Ovary (tissue), 9 donors: ENCODE measurements around the gene SV2B. TPM values are rescaled to one million over a fixed set of nuclear protein-coding genes. Genes with fewer than 3 reads are reported as not detected.

Experiments
- DNase-seq, 5 donors: peaks; one replicate each; pipeline ENCODE4 v3.0.0-alpha.2; 2019 to 2020
- H3K27ac ChIP-seq, 2 donors: fragments of 200-600 bp; one replicate each; pipeline versions ENCODE4 v1.5.1 to v1.8.0; 2019 to 2022
- H3K27me3 ChIP-seq: fragments of 200-600 bp; one replicate; pipeline ENCODE4 v1.8.0; 2022
- H3K36me3 ChIP-seq: fragments of 200-600 bp; sonication (generic); one replicate; pipeline ENCODE4 v1.5.1; 2019
- H3K4me1 ChIP-seq: one replicate; pipeline ENCODE4 v1.8.1; 2013; ENCODE audit warnings: mild to moderate bottlenecking, moderate library complexity; ENCODE audit not compliant: insufficient read depth
- H3K4me3 ChIP-seq: fragments of 200-600 bp; sonication (generic); one replicate; pipeline ENCODE4 v1.5.1; 2017
- H3K9me3 ChIP-seq, 2 donors: fragments of 200-600 bp in 1 of 2; sonication (generic) in 1 of 2; one replicate each; pipeline versions ENCODE4 v1.5.1 to v1.8.1; 2013 to 2019; ENCODE audit warnings: mild to moderate bottlenecking in 1 of 2, moderate library complexity in 1 of 2
- CTCF ChIP-seq, 3 donors: fragments of 450-650 bp in 2 of 3; fragments of 200-600 bp in 1 of 3; IDR thresholded peaks; one replicate each; pipeline versions ENCODE4 v1.5.1 to v1.8.0; 2016 to 2022; ENCODE audit warnings: antibody characterized with exemption in 3 of 3, mild to moderate bottlenecking in 1 of 3
- EP300 ChIP-seq: sonication (generic); formaldehyde crosslinking; IDR thresholded peaks from one replicate; pipeline ENCODE4 v1.6.1; 2017; ENCODE audit warnings: antibody characterized with exemption
- POLR2A ChIP-seq: fragments of 450-650 bp; IDR thresholded peaks from one replicate; pipeline ENCODE4 v1.6.1; 2017; ENCODE audit warnings: antibody characterized with exemption, mild to moderate bottlenecking, moderate library complexity
- WGBS, 3 donors: extraction: QIAGEN DNeasy Blood & Tissue Kit in 1 of 3; methylation state at CpG; one replicate each; pipeline versions ENCODE4 v1.1.5 to v1.1.7; 2013 to 2017; 5-methylcytosine and 5-hydroxymethylcytosine counted together
- intact Hi-C, 4 donors: fragments of 100-400 bp; cut with DNase I; formaldehyde crosslinking; loops; one replicate each; pipeline versions ENCODE4 v1.11.0 to v1.15.1; 2022 to 2023
- polyA plus RNA-seq, 2 donors: library from polyadenylated mRNA; stranded (reverse); fragments of 200-250 nt in 1 of 2; fragments of 350-450 nt in 1 of 2; fragmentation: Illumina TruSeq in 1 of 2; extraction: RNeasy Lipid Tissue Mini Kit (QIAGEN cat#74804) in 1 of 2; gene quantifications; one replicate each; pipeline ENCODE4 v1.2.3, GENCODE V29; 2013 to 2014
- total RNA-seq, 7 donors: library from RNA; depleted of rRNA in 2 of 7; stranded (reverse); fragments of >200 nt in 2 of 7; fragmentation: NEBNext Ultra II Directional in 3 of 7; extraction: Animal tissue kit (Norgen Biotek cat#: 25700) in 3 of 7; gene quantifications; one replicate each; pipeline versions ENCODE4 v1.1.0 to v1.2.4, GENCODE V29; 2016 to 2023
- donor health status: DM: no; HTN: no; CAD: no; lungs with moderate emphysema.
- donor health status: DM: no; HTN: no; CAD: no.
- donor health status: Bipolar disorder and iron deficiency.
- donor health status: DM: yes; HTN: yes; CAD: no.
- donor health status: DM: no; HTN: no; CAD: no.
- donor health status: DM: yes; HTN: yes; CAD: no.

The SV2B gene
- total and polyA plus RNA-seq, 9 donors: 0.10 to 1.3 (median 0.22) TPM; not detected in 1

GRCh38 chr15:91291673-91292072, 191.6 kb downstream of the SV2B start:
- H3K4me1 ChIP-seq: no peaks in the 10 kb centered on the region
- TF ChIP-seq EP300 (no peak), CTCF (IDR thresholded peaks at IDR 0.05) (no peak), POLR2A (no peak)
- no peak overlapping the region for H3K4me3 ChIP-seq
- no peaks in the 10 kb centered on the region for H3K9me3 ChIP-seq
- WGBS, 3 donors: 25 to 37% (median 30%) methylated on average over 3 of the region's 3 CpGs
- H3K27me3 ChIP-seq: no peaks in the 10 kb centered on the region
- DNase-seq: no peak
- intact Hi-C loops: no loop called here
- no peak overlapping the region for H3K27ac ChIP-seq
- H3K36me3 ChIP-seq: no peaks in the 10 kb centered on the region

- Histone ChIP-seq H3K27me3 (no peaks in the 10 kb centered on the region), H3K9me3 (no peaks in the 10 kb centered on the region), H3K4me1 (no peaks in the 10 kb centered on the region), H3K4me3 (no peak overlapping the region), H3K36me3 (no peaks in the 10 kb centered on the region), H3K27ac (no peak overlapping the region)
- no peak for DNase-seq
- WGBS, 3 donors: 30 to 63% (median 44%) methylated on average over 1 of the region's 1 CpG
- intact Hi-C loops: no loop called here
- TF ChIP-seq EP300 (no peak), CTCF (IDR thresholded peaks at IDR 0.05) (no peak)
Observed at GRCh38 chr15:91294344-91294743, 194.3 kb downstream of the SV2B start.

GRCh38 chr15:91294795-91295194, 194.7 kb downstream of the SV2B start:
- no peak for TF ChIP-seq EP300
- TF ChIP-seq CTCF (IDR thresholded peaks at IDR 0.05): no peak
- TF ChIP-seq POLR2A: no peak
- H3K36me3 ChIP-seq: no peaks in the 10 kb centered on the region
- no peak overlapping the region for H3K27ac ChIP-seq
- WGBS, 3 donors: 41 to 50% (median 45%) methylated on average over 5 of the region's 5 CpGs
- H3K4me3 ChIP-seq: no peak overlapping the region
- DNase-seq: no peak
- H3K4me1 ChIP-seq: no peaks in the 10 kb centered on the region
- no peaks in the 10 kb centered on the region for H3K9me3 ChIP-seq
- intact Hi-C loops: no loop called here
- H3K27me3 ChIP-seq: no peaks in the 10 kb centered on the region

- H3K27ac ChIP-seq: no peak overlapping the region
- no peaks in the 10 kb centered on the region for H3K9me3 ChIP-seq
- no peaks in the 10 kb centered on the region for H3K27me3 ChIP-seq
- no peaks in the 10 kb centered on the region for H3K4me1 ChIP-seq
- H3K4me3 ChIP-seq: no peak overlapping the region
- intact Hi-C loops: no loop called here
- no peak for DNase-seq
- 69 to 75% (median 71%) methylated on average over 6 of the region's 6 CpGs for WGBS, 3 donors
- TF ChIP-seq POLR2A: no peak
- no peak for TF ChIP-seq EP300
- no peak for TF ChIP-seq CTCF (IDR thresholded peaks at IDR 0.05)
- H3K36me3 ChIP-seq: no peaks in the 10 kb centered on the region
Observed at GRCh38 chr15:91298101-91298500, 198.0 kb downstream of the SV2B start.
